Left renal pelvis (tissue), 4 donors: ENCODE results near the gene ATP13A4. TPM values are rescaled to one million over a fixed set of nuclear protein-coding genes. Genes with fewer than 3 reads are reported as not detected.
A peak's percentile ranks its signal among the peaks of the same experiment; 100 is the strongest.

Experiments
- DNase-seq, 4 donors: peaks; one replicate each; pipeline ENCODE4 v3.0.0-alpha.2; 2013; ENCODE audit warnings: low read depth in 4 of 4, low spot score in 3 of 4
- polyA plus RNA-seq, 4 donors: library from polyadenylated mRNA; unstranded; fragments of 120-200 nt; gene quantifications; one replicate each; pipeline ENCODE4 v1.2.1, GENCODE V29; 2013; ENCODE audit not compliant: insufficient read length in 4 of 4

Gene ATP13A4
- 1 to 10 TPM in 3 of 4 donors, under 1 TPM in 1; 0.41 to 2.2 (median 1.3) TPM for polyA plus RNA-seq

GRCh38 chr3:193554811-193555210, at the start of gene ATP13A4:
ATP13A4 (minus strand) TSS chr3:193554895; CDS start chr3:193554799, 96 bp downstream.
- peak in 1 of 4 donors; percentile 12 for DNase-seq

GRCh38 chr3:193599393-193599792, 44.7 kb upstream of the ATP13A4 start:
- no peak for DNase-seq

GRCh38 chr3:193598202-193598601, 43.5 kb upstream of the ATP13A4 start:
- no peak for DNase-seq

- no peak for DNase-seq
These were observed 41.3 kb upstream of the ATP13A4 start for GRCh38 chr3:193595939-193596487.

- no peak for DNase-seq
These were observed 40.4 kb upstream of the ATP13A4 start for GRCh38 chr3:193594946-193595689.

- no peak for DNase-seq
These were observed 39.0 kb upstream of the ATP13A4 start for GRCh38 chr3:193593668-193594030.

GRCh38 chr3:193592841-193593667, 38.4 kb upstream of the ATP13A4 start, which contains the start of gene OPA1:
OPA1 (plus strand) TSS chr3:193593208; CDS start chr3:193593378, 170 bp downstream.
- DNase-seq, result peak; percentile 96 to 98 (median 96)

- no peak for DNase-seq
These were observed 35.6 kb upstream of the ATP13A4 start for GRCh38 chr3:193590088-193590856.

GRCh38 chr3:193589616-193590015, 34.9 kb upstream of the ATP13A4 start:
- DNase-seq, result no peak

- no peak for DNase-seq
These were observed 34.4 kb upstream of the ATP13A4 start for GRCh38 chr3:193589129-193589528.

- DNase-seq, result no peak
These were observed 31.8 kb upstream of the ATP13A4 start for GRCh38 chr3:193586526-193586925.

- no peak for DNase-seq
These were observed 30.8 kb upstream of the ATP13A4 start for GRCh38 chr3:193585530-193585929.

GRCh38 chr3:193574488-193575070, 19.9 kb upstream of the ATP13A4 start:
- DNase-seq, result no peak

GRCh38 chr3:193573403-193574191, 18.9 kb upstream of the ATP13A4 start:
- DNase-seq, result no peak

GRCh38 chr3:193572426-193572908, 17.8 kb upstream of the ATP13A4 start:
- DNase-seq, result no peak

GRCh38 chr3:193569119-193569518, 14.4 kb upstream of the ATP13A4 start:
- DNase-seq, result no peak

- no peak for DNase-seq
These were observed 9.3 kb upstream of the ATP13A4 start for GRCh38 chr3:193564012-193564411.

GRCh38 chr3:193563426-193563825, 8.7 kb upstream of the ATP13A4 start:
- DNase-seq, result no peak

- no peak for DNase-seq
These were observed 6.2 kb upstream of the ATP13A4 start for GRCh38 chr3:193560870-193561269.
